HepG2 (cell line): ENCODE results near the gene ERCC5. TPM values are rescaled to one million over a fixed set of nuclear protein-coding genes. Genes with fewer than 3 reads are reported as not detected.

Experiments
- KMT2B ChIP-seq: IDR thresholded peaks from 2 replicates; pipeline ENCODE4 v1.6.1; 2016; ENCODE audit warnings: missing genetic modification reagents, missing compliant biosample characterization
- MAZ ChIP-seq, 2 experiments: sonication (generic) in 1 of 2; formaldehyde crosslinking in 1 of 2; IDR thresholded peaks; 2 replicates each; pipeline versions ENCODE4 v1.5.0 to v1.6.1; 2012 to 2020; ENCODE audit warnings: low read depth in 2 of 2, mild to moderate bottlenecking in 2 of 2, borderline replicate concordance in 1 of 2, improper control_type of control experiment in 1 of 2, low read length in 1 of 2, missing genetic modification reagents in 1 of 2, moderate library complexity in 1 of 2
- NR2F6 ChIP-seq, 2 experiments: IDR thresholded peaks; 2 replicates each; pipeline ENCODE4 v1.6.1; 2016; ENCODE audit warnings: antibody characterized with exemption in 1 of 2, mild to moderate bottlenecking in 1 of 2
- PPARG ChIP-seq: conservative IDR thresholded peaks from 2 replicates; pipeline ENCODE4 v1.6.1; 2016; ENCODE audit warnings: missing biosample characterization, missing genetic modification reagents
- ZNF225 ChIP-seq: sonication (generic); formaldehyde crosslinking; IDR thresholded peaks from 2 replicates; pipeline ENCODE4 v1.4.0; 2020; ENCODE audit warnings: mild to moderate bottlenecking, missing genetic modification reagents
- ZNF253 ChIP-seq: sonication (generic); formaldehyde crosslinking; IDR thresholded peaks from 2 replicates; pipeline ENCODE4 v1.8.0; 2022; ENCODE audit warnings: mild to moderate bottlenecking, missing genetic modification reagents, borderline replicate concordance
- ZNF318 ChIP-seq: sonication (generic); formaldehyde crosslinking; IDR thresholded peaks from 2 replicates; pipeline ENCODE4 v1.4.0; 2020; ENCODE audit warnings: mild to moderate bottlenecking, missing genetic modification reagents
- ZNF512 ChIP-seq: sonication (generic); formaldehyde crosslinking; IDR thresholded peaks from 2 replicates; pipeline ENCODE4 v1.4.0; 2020; ENCODE audit warnings: mild to moderate bottlenecking, missing genetic modification reagents
- ZNF556 ChIP-seq: sonication (generic); formaldehyde crosslinking; IDR thresholded peaks from 2 replicates; pipeline ENCODE4 v1.4.0; 2020; ENCODE audit warnings: mild to moderate bottlenecking, missing genetic modification reagents, borderline replicate concordance
- ZNF83 ChIP-seq: sonication (generic); formaldehyde crosslinking; IDR thresholded peaks from 2 replicates; pipeline ENCODE4 v1.4.0; 2020; ENCODE audit warnings: missing genetic modification reagents, mild to moderate bottlenecking, borderline replicate concordance
- ZSCAN9 ChIP-seq: IDR thresholded peaks from 2 replicates; pipeline ENCODE4 v1.6.1; 2016; ENCODE audit warnings: borderline replicate concordance
- polyA plus RNA-seq, 8 experiments: library from polyadenylated mRNA; depleted of rRNA in 3 of 8; stranded (reverse) in 7 of 8; unstranded in 1 of 8; fragments of >200 nt; fragmentation: Illumina TruSeq in 4 of 8; extraction: Trizol in 4 of 8; gene quantifications; 2 replicates each; pipeline versions ENCODE4 v1.2.1 to v1.2.3, GENCODE V29; 2011 to 2016; ENCODE audit warnings: low read depth in 4 of 8, missing spikeins in 1 of 8, mixed read lengths in 1 of 8; ENCODE audit not compliant: insufficient read depth in 1 of 8
- total RNA-seq, 5 experiments: library from RNA; depleted of rRNA; stranded (reverse); fragments of >200 nt; fragmentation: Illumina TruSeq; extraction: Trizol; gene quantifications; 2 replicates each; pipeline ENCODE4 v1.2.3, GENCODE V29; 2016; ENCODE audit warnings: low read depth in 1 of 5
- TF ChIP-seq, protein P1 (sequence below): sonication (generic); formaldehyde crosslinking; IDR thresholded peaks from 2 replicates; pipeline ENCODE4 v1.5.0; 2020; ENCODE audit warnings: missing genetic modification reagents

ERCC5 gene
- total and polyA plus RNA-seq, 2 of the 13 experiments (the other 11 are each of a cell fraction or from before 2014, with no cell fraction given), result 12.9 to 35.5 TPM

DNA sequence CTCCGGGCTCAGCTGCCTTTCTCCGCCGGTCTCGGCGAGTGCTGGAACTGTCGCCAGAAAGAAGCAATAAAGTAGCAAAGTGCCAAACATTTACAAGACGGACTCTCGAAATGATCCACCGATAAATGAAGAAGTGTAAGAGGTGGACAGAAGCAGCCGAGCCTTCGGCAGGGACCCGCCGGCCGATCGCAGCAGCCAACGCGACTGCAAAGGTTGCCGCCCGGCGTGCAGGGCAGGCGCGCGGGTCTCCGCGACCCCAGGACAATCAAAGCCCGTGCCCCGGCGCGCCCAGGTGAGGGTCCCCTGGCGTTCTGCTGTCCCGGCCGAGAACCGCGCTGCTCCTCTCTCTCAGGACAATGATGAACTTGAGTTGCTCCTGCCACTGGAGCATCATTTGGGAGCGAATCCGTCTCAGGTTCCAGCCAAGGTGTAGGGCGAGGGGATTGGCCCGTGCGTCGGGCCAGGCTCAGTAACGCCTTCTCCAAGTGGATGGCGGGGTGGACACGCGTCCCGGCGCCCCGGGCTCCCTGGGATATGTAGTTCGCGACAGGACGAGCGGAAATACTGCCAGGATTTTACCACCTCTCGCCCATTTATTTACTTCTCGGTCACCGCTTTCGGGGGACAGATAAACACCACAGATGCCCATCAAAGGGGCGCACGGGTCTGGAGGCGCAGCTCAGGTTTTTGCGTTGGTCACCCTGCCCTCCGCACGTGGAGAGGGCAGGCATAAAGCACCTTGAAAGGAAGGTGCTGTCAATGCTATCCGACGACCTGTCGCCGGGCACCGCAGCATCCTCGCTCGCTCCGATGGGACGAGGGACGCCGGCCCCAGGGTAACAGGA, 47.0 kb upstream of the ERCC5 start, which contains the start of the genes BIVM and POGLUT2 (continued):
- TF ChIP-seq ZNF318 (CRISPR knock-in tag) (no peak), MAZ (IDR thresholded peaks at IDR 0.05; ENCODE audit: borderline replicate concordance, low read depth, low read length) (no peak), MAZ (CRISPR knock-in tag; IDR thresholded peaks at IDR 0.05; ENCODE audit: low read depth) (peak; percentile 65; the same call in 1 of the 2 replicates), ZNF556 (peak; percentile 71; the same call in 1 of the 2 replicates), ZNF83 (CRISPR knock-in tag) (no peak), PPARG (CRISPR knock-in tag) (peak; percentile 52; the same call in 1 of the 2 replicates), ZNF225 (CRISPR knock-in tag) (no peak), KMT2B (peak; percentile 90), ZSCAN9 (CRISPR knock-in tag) (no peak; the same call in 1 of the 2 replicates), ZNF512 (no peak), ZNF253 (CRISPR knock-in tag) (no peak), NR2F6 (IDR thresholded peaks at IDR 0.05) (no peak), NR2F6 (CRISPR knock-in tag; IDR thresholded peaks at IDR 0.05) (no peak)
- TF ChIP-seq, protein P1, sequence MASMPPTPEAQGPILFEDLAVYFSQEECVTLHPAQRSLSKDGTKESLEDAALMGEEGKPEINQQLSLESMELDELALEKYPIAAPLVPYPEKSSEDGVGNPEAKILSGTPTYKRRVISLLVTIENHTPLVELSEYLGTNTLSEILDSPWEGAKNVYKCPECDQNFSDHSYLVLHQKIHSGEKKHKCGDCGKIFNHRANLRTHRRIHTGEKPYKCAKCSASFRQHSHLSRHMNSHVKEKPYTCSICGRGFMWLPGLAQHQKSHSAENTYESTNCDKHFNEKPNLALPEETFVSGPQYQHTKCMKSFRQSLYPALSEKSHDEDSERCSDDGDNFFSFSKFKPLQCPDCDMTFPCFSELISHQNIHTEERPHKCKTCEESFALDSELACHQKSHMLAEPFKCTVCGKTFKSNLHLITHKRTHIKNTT (CRISPR knock-in tag), result no peak
